Small intestine (tissue), 7 donors: ENCODE data around the gene GPR180. TPM values are rescaled to one million over a fixed set of nuclear protein-coding genes. Genes with fewer than 3 reads are reported as not detected.
"Not testable (repeated sequence)": the region's sequence is repeated elsewhere in the genome, so short reads cannot be mapped to it uniquely, and the experiment has no call there.

ENCODE experiments used
- DNase-seq, 2 donors: peaks; one replicate each; pipeline versions ENCODE4 v3.0.0 to v3.0.0-alpha.2; 2013
- FAIRE-seq: peaks from 2 replicates; lab custom pipeline; 2012; peaks lifted over from hg19 to GRCh38; lab: Jason Lieb, UNC
- H3K27ac ChIP-seq, 3 donors: one replicate each; pipeline ENCODE4 v1.5.1; 2013; ENCODE audit warnings: low read length in 2 of 3, mild to moderate bottlenecking in 2 of 3, control low read depth in 1 of 3, inconsistent platforms in 1 of 3, low read depth in 1 of 3, moderate library complexity in 1 of 3
- H3K27me3 ChIP-seq, 3 donors: one replicate each; pipeline ENCODE4 v1.6.1; 2013; ENCODE audit warnings: low read length in 3 of 3, inconsistent platforms in 1 of 3; ENCODE audit not compliant: control insufficient read depth in 3 of 3, insufficient read depth in 3 of 3
- H3K36me3 ChIP-seq, 3 donors: one replicate each; pipeline ENCODE4 v1.6.1; 2013; ENCODE audit warnings: low read length in 3 of 3, inconsistent platforms in 1 of 3, low read depth in 1 of 3, mild to moderate bottlenecking in 1 of 3, moderate library complexity in 1 of 3; ENCODE audit not compliant: control insufficient read depth in 3 of 3, insufficient read depth in 2 of 3
- H3K4me1 ChIP-seq, 3 donors: one replicate each; pipeline ENCODE4 v1.6.1; 2013; ENCODE audit warnings: low read length in 2 of 3, inconsistent platforms in 1 of 3, low read depth in 1 of 3, mild to moderate bottlenecking in 1 of 3, moderate library complexity in 1 of 3; ENCODE audit not compliant: control insufficient read depth in 3 of 3, insufficient read depth in 2 of 3
- H3K4me3 ChIP-seq, 3 donors: one replicate each; pipeline ENCODE4 v1.5.1; 2013; ENCODE audit warnings: low read length in 3 of 3, control low read depth in 1 of 3, inconsistent platforms in 1 of 3, low read depth in 1 of 3, mild to moderate bottlenecking in 1 of 3, moderate library complexity in 1 of 3
- H3K9me3 ChIP-seq, 2 donors: one replicate each; pipeline ENCODE4 v1.6.1; 2013; ENCODE audit warnings: low read depth in 1 of 2, low read length in 1 of 2; ENCODE audit not compliant: control insufficient read depth in 2 of 2, insufficient read depth in 1 of 2
- WGBS, 3 donors: extraction: QIAGEN DNeasy Blood & Tissue Kit; methylation state at CpG; one replicate each; pipeline ENCODE4 v1.1.7; 2013; 5-methylcytosine and 5-hydroxymethylcytosine counted together
- polyA plus RNA-seq, 4 donors: library from polyadenylated mRNA; stranded (reverse) in 3 of 4; unstranded in 1 of 4; fragments of 200-250 nt in 3 of 4; fragments of 120-200 nt in 1 of 4; gene quantifications; one replicate each; pipeline versions ENCODE4 v1.2.1 to v1.2.3, GENCODE V29; 2013
- donor health status: healthy with polysubstance abuse.
- donor health status: control.
- donor health status: control.
- donor health status: Bipolar disorder and iron deficiency.
- donor health status: healthy.

GPR180 gene
- polyA plus RNA-seq, 4 donors, result 0.67 to 4.5 (median 1.3) TPM

DNA sequence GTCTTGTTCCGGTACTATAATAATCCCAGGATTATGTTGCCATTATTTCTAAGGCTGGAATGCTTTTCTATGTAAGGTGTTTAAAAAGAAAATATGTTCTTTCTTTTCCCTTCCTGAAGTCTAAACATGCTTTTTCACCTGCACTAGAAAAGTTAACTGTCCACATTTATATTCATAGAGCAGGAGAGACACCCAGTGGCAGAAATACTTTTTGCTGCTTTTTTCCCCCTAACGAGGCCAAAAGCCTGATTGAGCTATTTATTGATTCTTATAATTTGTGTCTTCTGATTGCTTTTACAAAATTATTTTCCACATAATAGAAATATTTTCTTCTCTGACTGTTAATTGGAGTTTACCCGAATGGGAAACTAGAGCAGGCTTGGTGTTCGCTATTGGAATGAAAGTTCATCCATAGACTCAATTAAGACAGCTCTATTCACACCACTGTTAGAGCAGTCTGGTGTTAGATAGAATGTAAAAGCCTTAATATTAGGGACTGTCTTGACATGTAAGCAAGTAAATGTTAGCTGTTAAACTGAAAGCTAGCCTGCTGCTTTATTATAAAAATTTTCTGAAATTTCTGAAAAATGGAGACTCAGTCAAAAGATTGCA is 15.8 kb downstream of the GPR180 start:
- no peak overlapping the region for H3K27ac ChIP-seq
- no peaks in the 10 kb centered on the region for H3K4me1 ChIP-seq
- peak; percentile 53 for FAIRE-seq
- H3K36me3 ChIP-seq, result peaks cover 3 to 12% (median 4%) of the 10 kb centered on the region in 3 donors
- WGBS, 3 donors, result 60 to 69% (median 68%) methylated on average over 4 of the region's 4 CpGs
- no peaks in the 10 kb centered on the region for H3K27me3 ChIP-seq
- DNase-seq, result peak; percentile 37 to 55
- no peaks in the 10 kb centered on the region for H3K9me3 ChIP-seq
- no peak overlapping the region for H3K4me3 ChIP-seq

DNA sequence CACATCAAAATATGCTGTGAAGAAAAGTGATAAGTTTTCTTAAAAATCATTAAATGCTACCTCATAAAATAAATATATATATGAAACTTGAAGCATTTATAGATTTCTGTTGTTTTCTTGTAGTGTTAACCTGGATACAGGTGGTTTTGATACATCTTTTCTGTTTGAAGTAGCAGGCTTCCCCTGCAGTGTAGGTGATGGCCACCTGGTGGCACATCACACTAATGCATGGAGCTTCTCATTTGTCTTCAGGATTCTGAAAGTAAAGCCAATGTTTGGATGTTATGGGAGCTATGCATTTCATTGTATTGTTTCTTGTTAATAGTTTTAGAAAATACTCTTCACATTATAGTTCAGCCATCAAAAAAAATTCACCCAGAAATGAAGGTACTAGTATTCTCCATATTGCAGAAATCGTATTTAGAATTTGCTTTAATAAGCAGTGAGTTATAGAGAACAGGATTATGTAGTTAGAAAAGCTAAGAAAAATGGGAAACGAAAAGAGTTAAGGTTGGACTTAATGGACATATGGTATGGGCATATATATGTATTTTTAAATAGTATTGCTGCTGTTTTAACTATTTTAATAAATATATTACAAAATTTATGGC is 18.7 kb downstream of the GPR180 start:
- no peak overlapping the region for H3K27ac ChIP-seq
- no peaks in the 10 kb centered on the region for H3K9me3 ChIP-seq
- H3K4me1 ChIP-seq, result no peaks in the 10 kb centered on the region
- DNase-seq (peak; percentile 53 to 55), FAIRE-seq (no peak)
- no peaks in the 10 kb centered on the region for H3K27me3 ChIP-seq
- peaks cover 2 to 17% (median 3%) of the 10 kb centered on the region in 3 donors for H3K36me3 ChIP-seq
- 74 to 92% (median 87%) methylated on average over 2 of the region's 2 CpGs for WGBS, 3 donors
- no peak overlapping the region for H3K4me3 ChIP-seq

DNA sequence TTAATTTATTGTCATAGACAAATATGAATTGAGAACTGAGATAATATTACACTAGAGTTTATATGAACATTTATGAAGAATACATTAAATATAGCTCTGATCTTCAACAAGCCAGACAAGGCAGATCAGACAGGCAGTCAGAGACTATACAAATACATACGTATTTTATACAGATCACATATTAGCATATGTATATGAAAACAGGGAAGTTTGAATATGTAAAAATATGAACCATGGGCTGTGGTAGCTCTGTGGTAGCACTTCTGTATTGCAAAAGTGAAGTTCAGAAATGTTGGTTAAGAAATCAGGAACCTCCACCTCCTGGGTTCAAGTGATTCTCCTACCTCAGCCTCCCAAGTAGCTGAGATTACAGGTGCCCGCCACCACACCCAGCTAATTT is 20.7 kb downstream of the GPR180 start:
- FAIRE-seq (no peak), DNase-seq (no peak)
- Histone ChIP-seq H3K27me3 (no peaks in the 10 kb centered on the region), H3K36me3 (peaks cover 2 to 16% (median 3%) of the 10 kb centered on the region in 3 donors), H3K4me1 (no peaks in the 10 kb centered on the region), H3K9me3 (no peaks in the 10 kb centered on the region), H3K27ac (no peak overlapping the region), H3K4me3 (no peak overlapping the region)
- 89 to 100% (median 93%) methylated on average over 2 of the region's 2 CpGs for WGBS, 3 donors

DNA sequence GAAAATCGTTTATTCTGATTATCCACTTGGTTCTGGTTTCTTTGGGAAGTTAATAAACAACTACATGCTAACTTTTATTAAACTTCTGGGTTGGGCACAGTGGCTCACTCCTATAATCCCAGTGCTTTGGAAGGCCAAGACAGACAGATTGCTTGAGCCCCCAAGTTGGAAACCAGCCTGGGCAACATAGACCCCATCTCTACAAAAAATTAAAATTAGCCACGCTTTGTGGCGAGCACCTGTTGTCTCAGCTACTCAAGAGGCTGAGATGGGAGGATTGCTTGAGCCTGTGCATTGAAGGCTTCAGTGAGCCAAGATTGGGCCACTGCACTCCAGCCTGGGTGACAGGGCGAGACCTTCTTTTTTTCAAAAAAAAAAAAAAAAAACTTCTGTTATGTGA is 21.7 kb downstream of the GPR180 start:
- Histone ChIP-seq H3K27ac (no peak overlapping the region), H3K27me3 (no peaks in the 10 kb centered on the region), H3K4me3 (no peak overlapping the region), H3K36me3 (peaks cover 2 to 16% (median 3%) of the 10 kb centered on the region in 3 donors), H3K9me3 (no peaks in the 10 kb centered on the region), H3K4me1 (no peaks in the 10 kb centered on the region)
- 74 to 80% (median 80%) methylated on average over 4 of the region's 4 CpGs for WGBS, 3 donors
- DNase-seq (no peak), FAIRE-seq (no peak)

DNA sequence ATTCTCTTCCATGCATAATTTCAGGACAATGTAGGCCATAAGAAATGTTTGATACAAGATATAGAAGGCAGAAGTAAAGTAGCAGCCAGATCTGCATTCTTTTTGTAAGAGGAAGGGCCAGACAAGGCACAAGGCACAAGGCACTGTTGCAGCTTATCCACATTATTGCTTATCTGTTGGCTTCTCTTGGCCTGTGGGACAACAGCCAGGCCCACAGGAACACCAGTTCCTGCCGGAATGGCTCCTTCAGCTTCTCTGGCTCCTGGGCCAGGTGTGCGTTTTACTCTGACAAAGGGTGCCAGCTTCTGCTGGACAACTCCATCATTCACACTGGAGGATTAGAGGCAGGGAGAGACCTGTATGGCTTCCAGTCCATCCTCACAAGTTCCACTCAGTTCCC is 29.2 kb downstream of the GPR180 start:
- 54 to 90% (median 67%) methylated on average over 2 of the region's 2 CpGs for WGBS, 3 donors
- FAIRE-seq (no peak), DNase-seq (no peak)
- H3K27me3 ChIP-seq, result no peaks in the 10 kb centered on the region
- no peak overlapping the region for H3K27ac ChIP-seq
- H3K4me3 ChIP-seq, result no peak overlapping the region
- no peaks in the 10 kb centered on the region for H3K36me3 ChIP-seq
- H3K4me1 ChIP-seq, result no peaks in the 10 kb centered on the region
- H3K9me3 ChIP-seq, result no peaks in the 10 kb centered on the region

DNA sequence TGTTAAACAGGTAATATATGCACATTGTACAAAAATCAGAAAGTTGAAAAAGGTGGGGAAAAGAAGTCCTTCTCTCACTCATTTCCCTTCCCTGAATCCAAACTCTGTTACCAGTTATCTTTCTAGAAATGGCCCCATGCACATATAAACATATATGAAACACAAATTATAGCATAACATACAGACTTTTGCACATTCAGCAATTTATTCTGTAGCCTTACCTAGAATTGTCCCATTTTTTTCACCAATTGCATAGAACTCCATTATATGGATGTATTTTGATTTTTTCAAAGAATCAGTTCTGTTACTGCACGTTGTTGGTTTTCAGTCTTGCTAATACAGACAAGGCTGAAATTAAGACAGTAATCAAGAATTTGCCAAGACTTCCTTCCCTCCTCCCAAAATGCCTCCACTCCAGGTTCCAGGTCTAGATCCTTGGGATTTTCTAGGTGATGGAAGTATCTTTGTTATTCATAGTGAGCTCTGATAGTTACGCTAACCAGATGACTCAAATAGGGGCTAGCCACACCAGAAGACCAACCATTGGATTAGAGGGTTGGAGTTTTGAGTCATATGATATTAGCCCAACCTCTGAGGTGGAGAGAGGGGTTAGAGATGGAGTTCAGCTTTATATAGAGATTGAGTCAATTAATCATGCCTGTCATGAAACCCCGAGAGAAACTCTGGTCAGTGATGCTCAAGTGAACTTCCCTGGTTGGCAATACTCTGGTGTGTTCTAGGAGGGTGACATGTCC is 30.7 kb downstream of the GPR180 start:
- Histone ChIP-seq H3K9me3 (no peaks in the 10 kb centered on the region), H3K27ac (no peak overlapping the region), H3K36me3 (no peaks in the 10 kb centered on the region), H3K27me3 (no peaks in the 10 kb centered on the region), H3K4me1 (no peaks in the 10 kb centered on the region), H3K4me3 (no peak overlapping the region)
- FAIRE-seq, result no peak
- WGBS, 3 donors, result 90 to 98% (median 98%) methylated on average over 3 of the region's 3 CpGs
- no peak for DNase-seq

DNA sequence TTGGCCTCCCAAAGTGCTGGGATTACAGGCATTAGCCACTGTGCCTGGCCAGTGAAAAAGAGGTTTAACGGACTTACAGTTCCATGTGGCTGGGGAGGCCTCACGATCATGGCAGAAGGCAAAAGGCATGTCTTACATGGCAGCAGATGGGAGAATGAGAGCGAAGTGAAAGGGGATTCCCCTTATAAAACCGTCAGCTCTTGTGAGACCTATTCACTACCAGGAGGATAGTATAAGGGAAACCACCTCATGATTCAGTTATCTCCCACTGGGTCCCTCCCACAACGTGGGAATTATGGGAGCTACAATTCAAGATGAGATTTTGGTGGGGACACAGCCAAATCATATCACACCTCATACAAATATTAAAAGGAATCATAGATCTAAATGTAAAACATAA is 34.4 kb downstream of the GPR180 start:
- H3K27me3 ChIP-seq, DNase-seq, H3K4me3 ChIP-seq, H3K9me3 ChIP-seq, FAIRE-seq, H3K36me3 ChIP-seq, H3K4me1 ChIP-seq, H3K27ac ChIP-seq: not testable (repeated sequence)
- 69 to 81% (median 78%) methylated on average over 5 of the region's 5 CpGs for WGBS, 3 donors

DNA sequence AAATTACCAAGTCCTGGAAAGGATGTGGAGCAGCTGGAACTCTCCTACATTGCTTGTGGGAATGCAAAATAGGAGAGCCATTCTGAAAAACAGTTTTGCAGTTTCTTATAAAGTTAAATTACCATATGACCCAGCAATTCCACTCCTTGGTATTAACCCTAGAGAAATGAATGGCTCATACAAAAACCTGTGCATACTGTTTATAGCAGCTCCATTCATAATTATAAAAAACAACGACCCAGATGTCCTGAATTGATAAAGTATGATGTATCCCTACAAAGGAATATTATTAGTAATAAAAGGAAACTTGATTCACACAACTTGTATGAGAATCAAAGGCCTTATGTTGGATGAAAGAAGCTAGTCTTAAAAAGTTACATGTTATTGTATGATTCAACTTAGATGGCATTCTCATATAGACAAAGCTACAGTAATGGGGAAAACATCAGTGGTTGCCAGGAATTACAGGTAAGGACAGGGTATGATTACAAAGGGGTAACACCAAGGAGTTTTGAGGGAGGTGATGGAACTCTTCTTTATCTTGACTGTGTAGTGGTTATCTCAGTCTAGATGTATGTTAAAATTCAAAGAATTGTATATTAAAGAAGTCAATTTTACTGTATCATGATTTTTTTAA is 35.4 kb downstream of the GPR180 start:
- Histone ChIP-seq H3K27ac (no peak overlapping the region), H3K9me3 (no peaks in the 10 kb centered on the region), H3K4me1 (no peaks in the 10 kb centered on the region), H3K4me3 (no peak overlapping the region), H3K36me3 (no peaks in the 10 kb centered on the region), H3K27me3 (no peaks in the 10 kb centered on the region)
- DNase-seq (no peak), FAIRE-seq (no peak)
- 60 to 83% (median 66%) methylated on average over 1 of the region's 1 CpG for WGBS, 3 donors
